HepG2 (cell line): Measurements from ENCODE around the gene CA14. TPM values are rescaled to one million over a fixed set of nuclear protein-coding genes. Genes with fewer than 3 reads are reported as not detected.
"Not testable (repeated sequence)": the region's sequence is repeated elsewhere in the genome, so short reads cannot be mapped to it uniquely, and the experiment has no call there.

ENCODE experiments used
- ATAC-seq: fragments of 200-7000 bp; cut with Tn5 transposase; 3 replicates; pipeline ENCODE4 v1.9.1; 2020; ENCODE audit warnings: mild to moderate bottlenecking, moderate library complexity
- BruUV-seq: library from RNA; stranded (reverse); fragments of 400-500 nt; replicated peaks from 2 replicates; lab custom pipeline; 2021; lab: Mats Ljungman, UMichigan
- CTCF ChIA-PET: fragments of 300-600 bp; formaldehyde crosslinking; extraction: SDS; loops from one replicate; lab custom pipeline; 2021; ENCODE audit warnings: low total read pairs, inconsistent platforms, low intra/inter-chr PET ratio; lab: Yijun Ruan, JAX
- POLR2A ChIA-PET: fragments of 350-600 bp; sonication (Branson Sonifier 250); formaldehyde crosslinking; loops from one replicate; lab custom pipeline; 2020; ENCODE audit warnings: antibody characterized with exemption, inconsistent platforms; lab: Yijun Ruan, JAX
- DNase-seq: peaks from one replicate; pipeline ENCODE4 v3.0.0-alpha.2; 2015; ENCODE audit warnings: low spot score
- FAIRE-seq: peaks from 3 replicates; lab custom pipeline; 2011; peaks lifted over from hg19 to GRCh38; lab: Jason Lieb, UNC
- H2AFZ ChIP-seq: one replicate; pipeline ENCODE4 v1.6.1; 2011; ENCODE audit warnings: low read length, inconsistent platforms
- H3K27ac ChIP-seq: fragments of 300-600 bp; 3 replicates; pipeline ENCODE4 v1.8.0; 2011; ENCODE audit warnings: mixed run types, mild to moderate bottlenecking, mixed read lengths, low read length, inconsistent platforms; ENCODE audit not compliant: insufficient read depth; ENCODE audit errors: extremely low read length
- H3K27me3 ChIP-seq, 2 experiments: fragments of 200-600 bp in 1 of 2; 2 replicates in 1 of 2; 3 replicates in 1 of 2; pipeline versions ENCODE4 v1.6.0 to v1.8.0; 2011; ENCODE audit warnings: low read length in 2 of 2, mild to moderate bottlenecking in 2 of 2, moderate library complexity in 2 of 2, inconsistent platforms in 1 of 2; ENCODE audit not compliant: insufficient read depth in 2 of 2, control insufficient read depth in 1 of 2
- H3K36me3 ChIP-seq, 2 experiments: fragments of 200-600 bp in 1 of 2; replicated peaks in 1 of 2; 2 replicates in 1 of 2; 3 replicates in 1 of 2; pipeline versions ENCODE4 v1.5.1 to v1.8.0; 2011; ENCODE audit warnings: low read length in 2 of 2, inconsistent platforms in 1 of 2; ENCODE audit not compliant: insufficient read depth in 2 of 2, control insufficient read depth in 1 of 2
- H3K4me1 ChIP-seq: 2 replicates; pipeline ENCODE4 v1.5.1; 2012; ENCODE audit warnings: low read length, inconsistent platforms; ENCODE audit not compliant: insufficient read depth
- H3K4me2 ChIP-seq: 2 replicates; pipeline ENCODE4 v1.6.0; 2011; ENCODE audit warnings: low read depth, low read length, inconsistent platforms
- H3K4me3 ChIP-seq, 3 experiments: fragments of 200-600 bp in 1 of 3; sonication (generic), shearing (Covaris generic) in 1 of 3; replicated peaks in 1 of 3; 2 replicates each; pipeline ENCODE4 v1.5.1; 2011 to 2016; ENCODE audit warnings: low read length in 3 of 3, inconsistent platforms in 2 of 3, low read depth in 2 of 3, mild to moderate bottlenecking in 2 of 3, control low read depth in 1 of 3, mixed read lengths in 1 of 3; ENCODE audit not compliant: insufficient read depth in 1 of 3
- H3K79me2 ChIP-seq: one replicate; pipeline ENCODE4 v1.6.1; 2011; ENCODE audit warnings: low read length, inconsistent platforms; ENCODE audit not compliant: insufficient read depth
- H3K9ac ChIP-seq: 2 replicates; pipeline ENCODE4 v1.6.0; 2011; ENCODE audit warnings: mild to moderate bottlenecking, low read depth, low read length, inconsistent platforms; ENCODE audit not compliant: insufficient read depth
- H3K9me3 ChIP-seq: 2 replicates; pipeline ENCODE4 v1.5.1; 2012; ENCODE audit warnings: mild to moderate bottlenecking, low read length
- H4K20me1 ChIP-seq: 2 replicates; pipeline ENCODE4 v1.6.0; 2011; ENCODE audit warnings: inconsistent platforms, mild to moderate bottlenecking, low read length, moderate library complexity; ENCODE audit not compliant: insufficient read depth
- ZNF496 ChIP-seq: sonication (generic); formaldehyde crosslinking; IDR thresholded peaks from 2 replicates; pipeline ENCODE4 v1.8.1; 2023; ENCODE audit warnings: mild to moderate bottlenecking, moderate library complexity, missing genetic modification reagents; ENCODE audit not compliant: insufficient replicate concordance
- WGBS: methylation state at CpG from one replicate; pipeline ENCODE4 v1.1.6; 2017; ENCODE audit warnings: low lambda C conversion rate; 5-methylcytosine and 5-hydroxymethylcytosine counted together
- in situ Hi-C: cut with HindIII; loops from 2 replicates; pipeline ENCODE4 v1.10.0; 2017; ENCODE audit warnings: low pct_unique_long_range_greater_than_20kb; ENCODE audit not compliant: extremely low pct_ligation_motif_present
- intact Hi-C: fragments of 100-400 bp; cut with micrococcal nuclease; formaldehyde crosslinking; loops from one replicate; pipeline ENCODE4 v1.10.0; 2022; ENCODE audit not compliant: unreplicated experiment
- polyA plus RNA-seq, 8 experiments: library from polyadenylated mRNA; depleted of rRNA in 3 of 8; stranded (reverse) in 7 of 8; unstranded in 1 of 8; fragments of >200 nt; fragmentation: Illumina TruSeq in 4 of 8; extraction: Trizol in 4 of 8; gene quantifications; 2 replicates each; pipeline versions ENCODE4 v1.2.1 to v1.2.3, GENCODE V29; 2011 to 2016; ENCODE audit warnings: low read depth in 4 of 8, missing spikeins in 1 of 8, mixed read lengths in 1 of 8; ENCODE audit not compliant: insufficient read depth in 1 of 8
- total RNA-seq, 5 experiments: library from RNA; depleted of rRNA; stranded (reverse); fragments of >200 nt; fragmentation: Illumina TruSeq; extraction: Trizol; gene quantifications; 2 replicates each; pipeline ENCODE4 v1.2.3, GENCODE V29; 2016; ENCODE audit warnings: low read depth in 1 of 5
- TF ChIP-seq, protein P1 (sequence below): sonication (generic); formaldehyde crosslinking; IDR thresholded peaks from 2 replicates; pipeline ENCODE4 v1.8.0; 2022; ENCODE audit warnings: mild to moderate bottlenecking, missing genetic modification reagents, moderate library complexity

The CA14 gene
- total and polyA plus RNA-seq, 2 of the 13 experiments (the other 11 are each of a cell fraction or from before 2014, with no cell fraction given): 2.4 to 8.5 TPM

DNA sequence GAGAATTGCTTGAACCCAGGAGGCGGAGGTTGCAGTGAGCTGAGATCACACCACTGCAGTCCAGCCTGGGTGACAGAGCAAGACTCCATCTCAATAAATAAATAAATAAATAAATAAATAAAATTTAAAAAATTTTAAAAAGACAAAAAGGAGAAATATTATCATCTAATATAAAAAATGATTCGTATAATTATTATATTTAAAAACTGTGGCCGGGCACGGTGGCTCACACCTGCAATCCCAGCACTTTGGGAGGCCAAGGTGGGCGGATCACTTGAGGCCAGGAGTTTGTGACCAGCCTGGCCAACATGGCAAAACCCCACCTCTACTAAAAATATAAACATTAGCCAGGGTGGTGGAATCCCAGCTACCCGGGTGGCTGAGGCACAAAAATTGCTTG, 49.1 kb upstream of the CA14 start:
- in situ Hi-C loops, CTCF ChIA-PET, intact Hi-C loops, BruUV-seq, H3K4me2 ChIP-seq, H3K9ac ChIP-seq, H2AFZ ChIP-seq, H4K20me1 ChIP-seq, ATAC-seq, H3K27ac ChIP-seq, H3K27me3 ChIP-seq, H3K4me3 ChIP-seq, POLR2A ChIA-PET, H3K9me3 ChIP-seq, DNase-seq, H3K36me3 ChIP-seq, H3K79me2 ChIP-seq, FAIRE-seq: not testable (repeated sequence)
- peaks cover 20% of the 10 kb centered on the region for H3K4me1 ChIP-seq
- 72% methylated on average over 6 of the region's 6 CpGs for WGBS

DNA sequence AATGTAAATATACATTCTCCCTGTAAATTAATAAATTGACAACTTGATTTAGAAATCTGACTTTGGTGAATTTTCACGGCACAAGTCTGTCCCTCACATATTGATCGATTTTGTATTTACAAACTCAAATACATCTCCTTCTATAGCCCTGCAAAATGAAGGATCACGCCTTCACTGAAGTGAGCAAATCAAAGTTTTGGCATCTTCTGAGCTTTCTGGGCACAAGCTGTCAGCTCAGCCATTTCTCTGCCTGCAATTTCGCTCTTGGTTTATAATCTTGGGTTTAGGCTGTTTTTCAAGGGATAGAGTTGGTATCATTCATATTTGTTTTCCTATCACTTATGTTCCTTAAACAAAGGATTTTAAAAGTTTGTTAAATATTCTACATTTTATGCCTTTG, 47.5 kb upstream of the CA14 start:
- Histone ChIP-seq H3K4me3 (no peak overlapping the region), H3K9me3 (no peaks in the 10 kb centered on the region), H3K4me2 (no peak overlapping the region), H4K20me1 (no peaks in the 10 kb centered on the region), H3K4me1 (peaks cover 28% of the 10 kb centered on the region), H3K9ac (no peak overlapping the region), H2AFZ (no peak overlapping the region), H3K27me3 (no peaks in the 10 kb centered on the region), H3K79me2 (no peaks in the 10 kb centered on the region), H3K27ac (no peak overlapping the region), H3K36me3 (no peaks in the 10 kb centered on the region)
- no TSS peak for BruUV-seq
- FAIRE-seq: no peak
- intact Hi-C loops (no loop called here), in situ Hi-C loops (no loop called here)
- DNase-seq: no peak
- no peak for ATAC-seq
- ChIA-PET POLR2A (no interaction called here), CTCF (no interaction called here)
- no peak for TF ChIP-seq ZNF496 (CRISPR knock-in tag)
- TF ChIP-seq, protein P1, sequence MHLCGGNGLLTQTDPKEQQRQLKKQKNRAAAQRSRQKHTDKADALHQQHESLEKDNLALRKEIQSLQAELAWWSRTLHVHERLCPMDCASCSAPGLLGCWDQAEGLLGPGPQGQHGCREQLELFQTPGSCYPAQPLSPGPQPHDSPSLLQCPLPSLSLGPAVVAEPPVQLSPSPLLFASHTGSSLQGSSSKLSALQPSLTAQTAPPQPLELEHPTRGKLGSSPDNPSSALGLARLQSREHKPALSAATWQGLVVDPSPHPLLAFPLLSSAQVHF: no peak
- WGBS: 55% methylated on average over 4 of the region's 4 CpGs
